Kidney (tissue), 14 donors: ENCODE measurements around the gene GTPBP2. TPM values are rescaled to one million over a fixed set of nuclear protein-coding genes. Genes with fewer than 3 reads are reported as not detected.
A peak's percentile ranks its signal among the peaks of the same experiment; 100 is the strongest.
"Not testable (repeated sequence)": the region's sequence is repeated elsewhere in the genome, so short reads cannot be mapped to it uniquely, and the experiment has no call there.

Experiments used
- DNase-seq, 5 donors: peaks; one replicate each; pipeline ENCODE4 v3.0.0-alpha.2; 2013 to 2020
- FAIRE-seq: peaks from 2 replicates; lab custom pipeline; 2012; peaks lifted over from hg19 to GRCh38; lab: Jason Lieb, UNC
- H3K27ac ChIP-seq, 2 donors: one replicate each; pipeline ENCODE4 v1.7.0; 2013; ENCODE audit warnings: low read depth in 2 of 2, low read length in 2 of 2, inconsistent platforms in 1 of 2
- H3K27me3 ChIP-seq: one replicate; pipeline ENCODE4 v1.7.1; 2013; ENCODE audit warnings: low read length, inconsistent platforms; ENCODE audit not compliant: control insufficient read depth, insufficient read depth
- H3K36me3 ChIP-seq, 3 donors: one replicate each; pipeline versions ENCODE4 v1.7.0 to v1.7.1; 2013; ENCODE audit warnings: low read length in 3 of 3, control low read depth in 1 of 3, inconsistent platforms in 1 of 3; ENCODE audit not compliant: insufficient read depth in 3 of 3, control insufficient read depth in 2 of 3
- H3K4me1 ChIP-seq, 3 donors: one replicate each; pipeline versions ENCODE4 v1.7.0 to v1.7.1; 2013; ENCODE audit warnings: low read length in 3 of 3, inconsistent platforms in 1 of 3, low read depth in 1 of 3; ENCODE audit not compliant: control insufficient read depth in 2 of 3, insufficient read depth in 2 of 3
- H3K4me3 ChIP-seq, 3 donors: one replicate each; pipeline versions ENCODE4 v1.7.0 to v1.8.1; 2013; ENCODE audit warnings: low read length in 3 of 3, control low read depth in 1 of 3, inconsistent platforms in 1 of 3
- H3K9ac ChIP-seq, 3 donors: one replicate each; pipeline versions ENCODE4 v1.7.0 to v1.7.1; 2013; ENCODE audit warnings: low read length in 3 of 3, control low read depth in 1 of 3, inconsistent platforms in 1 of 3
- H3K9me3 ChIP-seq, 3 donors: one replicate each; pipeline versions ENCODE4 v1.7.0 to v1.7.1; 2013; ENCODE audit warnings: low read length in 3 of 3, control low read depth in 1 of 3, inconsistent platforms in 1 of 3; ENCODE audit not compliant: control insufficient read depth in 2 of 3, insufficient read depth in 1 of 3
- intact Hi-C: fragments of 100-400 bp; cut with DNase I; formaldehyde crosslinking; loops from one replicate; pipeline ENCODE4 v1.11.1; 2022
- polyA plus RNA-seq: library from polyadenylated mRNA; stranded (reverse); fragments of 350-450 nt; fragmentation: Illumina TruSeq; extraction: RNeasy Lipid Tissue Mini Kit (QIAGEN cat#74804); gene quantifications from one replicate; pipeline ENCODE4 v1.2.3, GENCODE V29; 2014; ENCODE audit warnings: low read depth, low replicate concordance; ENCODE audit not compliant: insufficient read depth
- total RNA-seq: library from RNA; stranded (reverse); fragmentation: NEBNext Ultra II Directional; extraction: Animal tissue kit (Norgen Biotek cat#: 25700); gene quantifications from one replicate; pipeline ENCODE4 v1.2.1, GENCODE V29; 2021
- TF ChIP-seq, protein P1 (sequence below): IDR thresholded peaks from 3 replicates; pipeline ENCODE4 v1.5.1; 2012; ENCODE audit warnings: mild to moderate bottlenecking, moderate library complexity, borderline replicate concordance; ENCODE audit not compliant: insufficient read depth; ENCODE audit errors: extremely low read depth
- donor health status: control.
- donor health status: control.
- donor health status: control.
- donor health status: control.
- donor health status: control.
- donor health status: DM: yes; HTN: yes; CAD: no.
- donor health status: Normal renal cell carcinoma (clear cell type).

The GTPBP2 gene
- total and polyA plus RNA-seq, 2 donors from 2014 or later: 19.7 to 64.6 TPM

- Histone ChIP-seq H3K9ac (no peak overlapping the region), H3K9me3 (no peaks in the 10 kb centered on the region), H3K27me3 (no peaks in the 10 kb centered on the region), H3K4me3 (no peak overlapping the region), H3K36me3 (peaks cover 0 to 6% (median 2%) of the 10 kb centered on the region in 3 donors), H3K27ac (no peak overlapping the region), H3K4me1 (peaks cover 0 to 4% (median 0%) of the 10 kb centered on the region in 3 donors)
- TF ChIP-seq, protein P1, sequence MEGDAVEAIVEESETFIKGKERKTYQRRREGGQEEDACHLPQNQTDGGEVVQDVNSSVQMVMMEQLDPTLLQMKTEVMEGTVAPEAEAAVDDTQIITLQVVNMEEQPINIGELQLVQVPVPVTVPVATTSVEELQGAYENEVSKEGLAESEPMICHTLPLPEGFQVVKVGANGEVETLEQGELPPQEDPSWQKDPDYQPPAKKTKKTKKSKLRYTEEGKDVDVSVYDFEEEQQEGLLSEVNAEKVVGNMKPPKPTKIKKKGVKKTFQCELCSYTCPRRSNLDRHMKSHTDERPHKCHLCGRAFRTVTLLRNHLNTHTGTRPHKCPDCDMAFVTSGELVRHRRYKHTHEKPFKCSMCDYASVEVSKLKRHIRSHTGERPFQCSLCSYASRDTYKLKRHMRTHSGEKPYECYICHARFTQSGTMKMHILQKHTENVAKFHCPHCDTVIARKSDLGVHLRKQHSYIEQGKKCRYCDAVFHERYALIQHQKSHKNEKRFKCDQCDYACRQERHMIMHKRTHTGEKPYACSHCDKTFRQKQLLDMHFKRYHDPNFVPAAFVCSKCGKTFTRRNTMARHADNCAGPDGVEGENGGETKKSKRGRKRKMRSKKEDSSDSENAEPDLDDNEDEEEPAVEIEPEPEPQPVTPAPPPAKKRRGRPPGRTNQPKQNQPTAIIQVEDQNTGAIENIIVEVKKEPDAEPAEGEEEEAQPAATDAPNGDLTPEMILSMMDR: no peak
- intact Hi-C loops: no loop called here
- no peak for FAIRE-seq
- no peak for DNase-seq
Measured at GRCh38 chr6:43634702-43635303, 5.7 kb upstream of the GTPBP2 start.

DNA sequence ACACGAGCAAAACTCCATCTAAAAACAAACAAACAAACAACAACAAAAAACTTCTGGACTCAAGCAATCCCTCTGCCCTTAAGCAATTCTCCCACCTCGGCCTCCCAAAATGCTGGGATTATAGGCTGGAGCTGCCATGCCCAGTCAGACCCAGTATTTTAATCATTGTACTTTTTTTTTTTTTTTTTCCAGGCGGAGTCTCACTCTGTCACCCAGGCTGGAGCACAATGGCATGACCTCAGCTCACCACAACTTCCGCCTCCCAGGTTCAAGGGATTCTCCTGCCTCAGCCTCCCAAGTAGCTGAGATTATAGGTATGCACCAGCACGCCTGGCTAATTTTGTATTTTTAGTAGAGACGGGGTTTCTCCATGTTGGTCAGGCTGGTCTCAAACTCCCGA, 3.9 kb upstream of the GTPBP2 start:
- H3K4me1 ChIP-seq, H3K9me3 ChIP-seq, H3K27me3 ChIP-seq, H3K9ac ChIP-seq, H3K36me3 ChIP-seq, DNase-seq, H3K27ac ChIP-seq, H3K4me3 ChIP-seq, intact Hi-C loops, FAIRE-seq: not testable (repeated sequence)

GRCh38 chr6:43630980-43631619, 2.0 kb upstream of the GTPBP2 start:
- Histone ChIP-seq H3K4me3 (no peak overlapping the region), H3K27me3 (no peaks in the 10 kb centered on the region), H3K9me3 (no peaks in the 10 kb centered on the region), H3K9ac (no peak overlapping the region), H3K4me1 (peaks cover 0 to 12% (median 9%) of the 10 kb centered on the region in 3 donors), H3K27ac (no peak overlapping the region), H3K36me3 (no peaks in the 10 kb centered on the region)
- TF ChIP-seq, protein P1: no peak
- intact Hi-C loops: no loop called here
- FAIRE-seq (no peak), DNase-seq (no peak)

- DNase-seq (peak; percentile 96 to 99 (median 97)), FAIRE-seq (peak; percentile 46)
- H3K4me1 ChIP-seq: peaks cover 0 to 12% (median 9%) of the 10 kb centered on the region in 3 donors
- peak overlapping the region; percentile 67 to 83 (median 78) for H3K4me3 ChIP-seq
- peak overlapping the region; percentile 84 to 96 for H3K27ac ChIP-seq
- intact Hi-C loops: no loop called here
- TF ChIP-seq, protein P1: no peak
- H3K9me3 ChIP-seq: no peaks in the 10 kb centered on the region
- no peaks in the 10 kb centered on the region for H3K27me3 ChIP-seq
- peaks cover 0 to 7% (median 6%) of the 10 kb centered on the region in 3 donors for H3K36me3 ChIP-seq
- H3K9ac ChIP-seq: peak overlapping the region; percentile 38 to 82 (median 70)
Measured at GRCh38 chr6:43629505-43630300, 639 bp upstream of the GTPBP2 start.
